GM21576 (cell line): ENCODE measurements around the gene FCN1.
A peak's percentile ranks its signal among the peaks of the same experiment; 100 is the strongest.
"Not testable (repeated sequence)": the region's sequence is repeated elsewhere in the genome, so short reads cannot be mapped to it uniquely, and the experiment has no call there.

Source experiments
- ATAC-seq: cut with Tn5 transposase; IDR thresholded peaks from one replicate; pipeline ENCODE4 v1.9.1; 2021; ENCODE audit warnings: mild to moderate bottlenecking, moderate library complexity; ENCODE audit not compliant: unreplicated experiment

The FCN1 gene

DNA sequence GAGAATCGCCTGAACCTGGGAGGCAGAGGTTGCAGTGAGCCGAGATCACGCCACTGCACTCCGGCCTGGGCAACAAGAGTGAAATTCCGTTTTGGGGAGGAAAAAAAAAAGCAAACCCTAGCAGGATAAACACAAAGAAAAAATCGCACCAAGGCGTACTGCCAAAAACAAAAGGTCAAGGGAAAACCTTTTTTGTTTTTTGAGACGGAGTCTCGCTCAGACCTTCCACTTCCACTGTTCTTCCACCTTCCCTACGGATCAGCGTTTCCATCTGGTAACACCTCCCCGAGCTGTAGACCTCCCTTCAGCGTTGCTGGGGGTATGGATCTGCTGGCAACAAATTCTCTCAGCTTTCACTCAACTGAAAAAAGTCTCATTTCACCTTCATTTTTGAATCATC lies 57.2 kb downstream of the FCN1 start:
- no peak for ATAC-seq

DNA sequence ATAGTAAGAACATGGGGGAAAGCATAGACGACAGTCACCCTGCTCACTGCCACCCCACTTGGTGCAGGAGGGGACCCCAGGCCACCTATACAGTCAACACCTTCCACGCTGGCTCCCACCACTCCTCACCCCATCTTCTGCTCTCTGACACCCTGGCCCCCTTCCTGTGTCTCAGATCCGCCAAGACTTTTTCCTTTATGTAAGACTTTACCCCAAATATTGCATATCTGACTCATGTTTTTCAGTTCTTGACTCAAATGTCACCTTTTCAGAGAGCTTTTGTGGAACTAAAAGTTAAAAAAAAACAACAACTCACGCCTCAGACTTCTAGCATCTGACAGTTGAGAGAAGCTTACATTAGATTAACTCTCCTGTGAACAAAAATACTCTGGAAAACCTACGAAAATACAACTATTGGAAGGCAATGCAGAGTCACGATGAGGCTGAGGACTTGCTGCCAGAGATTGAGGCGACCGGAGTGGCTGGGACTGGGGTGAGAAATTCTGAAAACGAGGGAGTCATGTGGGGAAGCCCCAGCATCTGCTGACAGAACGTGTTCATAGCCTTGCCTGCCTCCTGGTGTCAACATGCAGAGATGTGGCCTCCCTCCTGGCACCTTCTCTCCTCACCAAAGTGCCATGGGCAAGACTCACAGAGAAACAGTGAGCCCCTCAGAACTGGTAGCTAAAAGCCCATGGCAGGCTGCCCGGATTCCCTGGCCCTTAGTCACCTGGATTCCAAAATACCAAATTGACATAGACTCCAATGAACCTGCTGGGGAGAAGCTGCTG lies 59.5 kb downstream of the FCN1 start:
- peak; percentile 73 for ATAC-seq

GRCh38 chr9:134857451-134857850 lies 60.3 kb downstream of the FCN1 start:
- ATAC-seq: not testable (repeated sequence)

GRCh38 chr9:134855900-134856377 lies 61.8 kb downstream of the FCN1 start:
- ATAC-seq: no peak
